K562 (cell line): ENCODE results near the gene ZKSCAN3. TPM values are rescaled to one million over a fixed set of nuclear protein-coding genes. Genes with fewer than 3 reads are reported as not detected.

ENCODE experiments used
- MIER1 ChIP-seq: fragments of 450-650 bp; IDR thresholded peaks from 2 replicates; pipeline ENCODE4 v1.6.1; 2016; ENCODE audit warnings: antibody characterized with exemption, mild to moderate bottlenecking, low read depth
- polyA plus RNA-seq, 8 experiments: library from polyadenylated mRNA; depleted of rRNA in 4 of 8; stranded (reverse) in 5 of 8; unstranded in 3 of 8; fragments of >200 nt; fragmentation: Nextera tagmentation in 2 of 8; fragmentation: Illumina TruSeq in 1 of 8; extraction: Ambion mirVana in 2 of 8; extraction: Trizol in 1 of 8; gene quantifications; 2 replicates each; pipeline versions ENCODE4 v1.2.1 to v1.2.3, GENCODE V29; 2011 to 2014; ENCODE audit warnings: inconsistent platforms in 1 of 8, missing spikeins in 1 of 8
- total RNA-seq, 7 experiments: library from RNA; depleted of rRNA in 6 of 7; stranded (reverse); fragments of >200 nt in 6 of 7; fragmentation: Illumina TruSeq in 2 of 7; extraction: Trizol in 2 of 7; gene quantifications; 2 replicates each; pipeline versions ENCODE4 v1.2.1 to v1.2.3, GENCODE V29; 2011 to 2021; ENCODE audit warnings: low replicate concordance in 1 of 7
- TF ChIP-seq, protein P1 (sequence below): fragments of 200-600 bp; sonication (generic); IDR thresholded peaks from one replicate; pipeline ENCODE4 v1.6.1; 2012; ENCODE audit warnings: mild to moderate bottlenecking, low read depth, low read length, inconsistent platforms

ZKSCAN3 gene
- total and polyA plus RNA-seq, 9 of the 15 experiments (the other 6 are each of a cell fraction or from before 2014, with no cell fraction given): 3.0 to 12.4 (median 10.2) TPM

- TF ChIP-seq, protein P1, sequence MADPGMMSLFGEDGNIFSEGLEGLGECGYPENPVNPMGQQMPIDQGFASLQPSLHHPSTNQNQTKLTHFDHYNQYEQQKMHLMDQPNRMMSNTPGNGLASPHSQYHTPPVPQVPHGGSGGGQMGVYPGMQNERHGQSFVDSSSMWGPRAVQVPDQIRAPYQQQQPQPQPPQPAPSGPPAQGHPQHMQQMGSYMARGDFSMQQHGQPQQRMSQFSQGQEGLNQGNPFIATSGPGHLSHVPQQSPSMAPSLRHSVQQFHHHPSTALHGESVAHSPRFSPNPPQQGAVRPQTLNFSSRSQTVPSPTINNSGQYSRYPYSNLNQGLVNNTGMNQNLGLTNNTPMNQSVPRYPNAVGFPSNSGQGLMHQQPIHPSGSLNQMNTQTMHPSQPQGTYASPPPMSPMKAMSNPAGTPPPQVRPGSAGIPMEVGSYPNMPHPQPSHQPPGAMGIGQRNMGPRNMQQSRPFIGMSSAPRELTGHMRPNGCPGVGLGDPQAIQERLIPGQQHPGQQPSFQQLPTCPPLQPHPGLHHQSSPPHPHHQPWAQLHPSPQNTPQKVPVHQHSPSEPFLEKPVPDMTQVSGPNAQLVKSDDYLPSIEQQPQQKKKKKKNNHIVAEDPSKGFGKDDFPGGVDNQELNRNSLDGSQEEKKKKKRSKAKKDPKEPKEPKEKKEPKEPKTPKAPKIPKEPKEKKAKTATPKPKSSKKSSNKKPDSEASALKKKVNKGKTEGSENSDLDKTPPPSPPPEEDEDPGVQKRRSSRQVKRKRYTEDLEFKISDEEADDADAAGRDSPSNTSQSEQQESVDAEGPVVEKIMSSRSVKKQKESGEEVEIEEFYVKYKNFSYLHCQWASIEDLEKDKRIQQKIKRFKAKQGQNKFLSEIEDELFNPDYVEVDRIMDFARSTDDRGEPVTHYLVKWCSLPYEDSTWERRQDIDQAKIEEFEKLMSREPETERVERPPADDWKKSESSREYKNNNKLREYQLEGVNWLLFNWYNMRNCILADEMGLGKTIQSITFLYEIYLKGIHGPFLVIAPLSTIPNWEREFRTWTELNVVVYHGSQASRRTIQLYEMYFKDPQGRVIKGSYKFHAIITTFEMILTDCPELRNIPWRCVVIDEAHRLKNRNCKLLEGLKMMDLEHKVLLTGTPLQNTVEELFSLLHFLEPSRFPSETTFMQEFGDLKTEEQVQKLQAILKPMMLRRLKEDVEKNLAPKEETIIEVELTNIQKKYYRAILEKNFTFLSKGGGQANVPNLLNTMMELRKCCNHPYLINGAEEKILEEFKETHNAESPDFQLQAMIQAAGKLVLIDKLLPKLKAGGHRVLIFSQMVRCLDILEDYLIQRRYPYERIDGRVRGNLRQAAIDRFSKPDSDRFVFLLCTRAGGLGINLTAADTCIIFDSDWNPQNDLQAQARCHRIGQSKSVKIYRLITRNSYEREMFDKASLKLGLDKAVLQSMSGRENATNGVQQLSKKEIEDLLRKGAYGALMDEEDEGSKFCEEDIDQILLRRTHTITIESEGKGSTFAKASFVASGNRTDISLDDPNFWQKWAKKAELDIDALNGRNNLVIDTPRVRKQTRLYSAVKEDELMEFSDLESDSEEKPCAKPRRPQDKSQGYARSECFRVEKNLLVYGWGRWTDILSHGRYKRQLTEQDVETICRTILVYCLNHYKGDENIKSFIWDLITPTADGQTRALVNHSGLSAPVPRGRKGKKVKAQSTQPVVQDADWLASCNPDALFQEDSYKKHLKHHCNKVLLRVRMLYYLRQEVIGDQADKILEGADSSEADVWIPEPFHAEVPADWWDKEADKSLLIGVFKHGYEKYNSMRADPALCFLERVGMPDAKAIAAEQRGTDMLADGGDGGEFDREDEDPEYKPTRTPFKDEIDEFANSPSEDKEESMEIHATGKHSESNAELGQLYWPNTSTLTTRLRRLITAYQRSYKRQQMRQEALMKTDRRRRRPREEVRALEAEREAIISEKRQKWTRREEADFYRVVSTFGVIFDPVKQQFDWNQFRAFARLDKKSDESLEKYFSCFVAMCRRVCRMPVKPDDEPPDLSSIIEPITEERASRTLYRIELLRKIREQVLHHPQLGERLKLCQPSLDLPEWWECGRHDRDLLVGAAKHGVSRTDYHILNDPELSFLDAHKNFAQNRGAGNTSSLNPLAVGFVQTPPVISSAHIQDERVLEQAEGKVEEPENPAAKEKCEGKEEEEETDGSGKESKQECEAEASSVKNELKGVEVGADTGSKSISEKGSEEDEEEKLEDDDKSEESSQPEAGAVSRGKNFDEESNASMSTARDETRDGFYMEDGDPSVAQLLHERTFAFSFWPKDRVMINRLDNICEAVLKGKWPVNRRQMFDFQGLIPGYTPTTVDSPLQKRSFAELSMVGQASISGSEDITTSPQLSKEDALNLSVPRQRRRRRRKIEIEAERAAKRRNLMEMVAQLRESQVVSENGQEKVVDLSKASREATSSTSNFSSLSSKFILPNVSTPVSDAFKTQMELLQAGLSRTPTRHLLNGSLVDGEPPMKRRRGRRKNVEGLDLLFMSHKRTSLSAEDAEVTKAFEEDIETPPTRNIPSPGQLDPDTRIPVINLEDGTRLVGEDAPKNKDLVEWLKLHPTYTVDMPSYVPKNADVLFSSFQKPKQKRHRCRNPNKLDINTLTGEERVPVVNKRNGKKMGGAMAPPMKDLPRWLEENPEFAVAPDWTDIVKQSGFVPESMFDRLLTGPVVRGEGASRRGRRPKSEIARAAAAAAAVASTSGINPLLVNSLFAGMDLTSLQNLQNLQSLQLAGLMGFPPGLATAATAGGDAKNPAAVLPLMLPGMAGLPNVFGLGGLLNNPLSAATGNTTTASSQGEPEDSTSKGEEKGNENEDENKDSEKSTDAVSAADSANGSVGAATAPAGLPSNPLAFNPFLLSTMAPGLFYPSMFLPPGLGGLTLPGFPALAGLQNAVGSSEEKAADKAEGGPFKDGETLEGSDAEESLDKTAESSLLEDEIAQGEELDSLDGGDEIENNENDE: no peak
- peak; percentile 84 for TF ChIP-seq MIER1
Observed at GRCh38 chr6:28349892-28350737, at the start of gene ZKSCAN3 (continued).
